GM11168 (cell line): Measurements from ENCODE around the gene MAL.
"Not testable (repeated sequence)": the region's sequence is repeated elsewhere in the genome, so short reads cannot be mapped to it uniquely, and the experiment has no call there.

Experiments
- in situ Hi-C: fragments of 300-500 bp; cut with MboI; formaldehyde crosslinking; loops from one replicate; pipeline ENCODE4 v1.12.0; 2022; ENCODE audit warnings: low sequenced_read_pairs; ENCODE audit not compliant: unreplicated experiment

Gene MAL

DNA sequence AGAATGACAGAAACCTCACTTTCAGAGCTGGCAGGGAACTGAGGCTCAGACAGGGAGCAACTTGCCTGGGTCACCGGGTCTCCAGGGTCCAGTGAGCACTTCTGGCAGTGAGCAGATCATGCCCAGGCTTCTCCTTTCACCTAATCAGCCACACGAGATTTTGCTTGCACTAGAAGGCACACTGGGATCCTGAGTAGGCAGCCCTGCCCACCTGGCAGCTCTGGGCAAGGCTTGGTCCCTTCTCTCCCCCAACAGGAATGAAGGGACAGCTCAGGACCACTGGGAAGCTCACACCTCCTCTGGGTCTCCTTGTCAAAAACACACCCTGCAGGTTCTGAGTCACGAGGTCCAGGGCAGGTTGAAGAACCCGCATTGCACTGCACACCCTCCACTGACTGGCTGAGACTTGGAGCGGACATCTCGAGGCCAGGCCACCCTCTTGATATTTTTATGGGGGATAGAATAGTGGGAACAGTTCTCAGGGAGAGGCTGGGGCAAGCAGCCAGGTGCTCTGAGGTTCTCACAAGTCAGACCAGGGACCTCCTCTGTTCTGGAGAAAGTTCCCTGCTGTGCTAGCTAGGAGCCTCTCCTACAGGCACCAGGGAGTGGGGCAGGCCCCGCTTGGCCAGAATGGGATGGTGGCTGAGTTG lies 5.7 kb downstream of the MAL start:
- in situ Hi-C loops = no loop called here

DNA sequence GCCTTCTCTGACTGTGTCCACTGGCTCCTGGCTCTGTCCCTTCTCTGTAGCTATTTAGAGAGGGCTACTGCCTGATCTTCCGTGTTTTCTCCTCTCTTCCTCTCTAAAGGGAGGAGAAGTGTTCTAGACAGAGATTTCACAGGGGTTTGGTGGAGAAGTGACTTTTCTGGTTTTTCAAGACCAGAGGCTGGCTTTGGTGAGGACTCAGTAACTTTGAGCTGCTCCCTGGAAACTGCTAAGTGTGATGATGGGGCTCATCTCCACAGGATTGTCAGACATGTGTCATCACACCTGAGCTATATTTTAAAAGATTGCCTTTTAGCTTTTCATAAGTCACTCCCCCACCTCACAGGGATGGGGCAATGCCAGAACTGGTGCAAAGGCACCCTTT lies 6.2 kb downstream of the MAL start:
- in situ Hi-C loops = no loop called here

DNA sequence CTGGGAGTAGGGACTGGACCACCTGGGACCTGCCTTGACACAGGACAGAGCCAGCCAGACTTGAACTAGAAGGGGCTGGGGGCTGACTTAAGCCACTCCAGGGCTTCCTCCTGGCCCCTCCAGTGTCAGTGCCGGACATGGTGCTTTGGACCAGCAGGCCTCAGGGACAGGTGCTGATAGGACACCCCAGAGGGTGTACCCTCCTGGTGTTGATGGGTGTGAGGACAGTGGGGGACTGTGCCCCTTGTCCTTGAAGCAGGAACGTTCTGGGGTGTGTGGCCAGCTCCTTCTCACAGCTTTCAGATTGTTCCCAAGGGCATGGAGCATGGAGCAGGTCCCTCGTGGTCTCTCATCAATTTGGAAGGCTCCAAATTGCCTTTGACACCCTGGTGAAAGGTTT lies 6.8 kb downstream of the MAL start:
- in situ Hi-C loops = no loop called here

DNA sequence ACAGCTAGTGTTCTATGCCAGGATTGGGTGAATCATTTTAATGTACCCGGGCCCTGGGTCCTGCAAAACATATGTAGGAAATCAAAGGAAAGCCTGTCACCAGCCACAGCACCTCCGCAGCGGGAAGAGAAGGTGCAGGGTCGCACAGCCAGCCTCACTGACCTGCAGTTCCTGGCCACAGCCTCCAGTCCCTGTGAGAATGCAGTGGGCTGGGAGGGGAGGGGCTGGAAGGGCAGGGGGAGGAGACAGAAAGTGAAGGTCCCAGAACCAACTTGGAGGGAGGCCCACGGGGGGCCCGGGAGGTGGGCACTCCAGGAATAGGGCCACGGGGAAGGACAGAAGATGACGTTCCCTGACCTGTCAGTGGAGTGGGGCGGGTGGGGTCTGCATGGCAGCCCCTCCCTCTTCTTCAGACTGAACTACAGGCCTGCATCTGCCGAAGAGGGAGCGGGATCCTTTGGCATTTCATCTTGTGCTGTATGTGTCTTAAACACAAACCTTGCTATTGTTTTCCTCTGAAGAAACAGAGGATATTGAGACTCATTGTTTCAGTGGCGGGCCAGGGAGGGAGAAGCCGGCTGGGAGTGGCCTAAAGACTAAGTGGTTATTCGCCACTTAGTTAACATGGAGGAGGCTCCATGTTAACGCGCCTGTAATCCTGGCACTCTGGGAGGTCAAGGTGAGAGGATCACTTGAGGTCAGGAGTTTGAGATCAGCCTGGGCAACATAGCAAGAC lies 7.5 kb downstream of the MAL start:
- in situ Hi-C loops = no loop called here

DNA sequence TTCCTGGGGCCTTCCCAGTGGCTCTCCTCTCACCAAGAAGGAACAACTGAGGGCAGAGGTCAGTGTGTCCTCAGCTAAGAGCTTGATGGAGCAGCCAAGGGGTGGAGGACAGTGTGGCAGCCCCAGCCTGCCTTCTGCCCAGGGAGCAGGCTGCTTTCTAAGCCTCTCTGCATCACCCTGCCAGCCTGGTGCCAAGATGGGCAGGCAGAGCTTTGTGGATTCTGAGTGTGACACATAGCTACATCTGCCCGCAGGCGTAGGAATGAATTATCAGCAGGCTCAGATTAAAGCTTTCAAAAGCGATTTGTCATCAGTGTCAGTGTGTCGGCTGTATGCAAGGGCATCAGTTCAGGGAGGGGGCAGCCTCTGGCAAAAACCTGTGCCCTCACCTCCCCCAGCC lies 8.7 kb downstream of the MAL start:
- in situ Hi-C loops = no loop called here

DNA sequence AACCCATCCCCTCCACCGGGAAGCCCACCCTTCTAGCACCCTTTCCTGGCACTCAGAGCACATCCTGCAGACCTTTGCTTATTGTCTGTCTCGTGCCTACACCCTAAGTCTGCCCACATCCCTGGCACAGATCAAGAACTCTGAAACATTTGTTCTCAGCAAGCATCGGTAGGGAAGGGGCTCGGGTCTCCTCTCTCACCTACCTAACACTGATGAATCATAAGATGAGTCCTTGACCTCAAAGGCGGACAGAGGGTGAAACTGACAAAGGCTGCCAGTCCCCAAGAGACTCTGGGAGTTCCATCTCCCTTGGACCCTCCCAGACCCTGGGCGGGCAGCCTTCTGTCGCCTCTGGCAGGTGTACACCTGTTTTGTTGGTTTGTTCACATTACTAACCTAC lies 9.3 kb downstream of the MAL start:
- in situ Hi-C loops = no loop called here

DNA sequence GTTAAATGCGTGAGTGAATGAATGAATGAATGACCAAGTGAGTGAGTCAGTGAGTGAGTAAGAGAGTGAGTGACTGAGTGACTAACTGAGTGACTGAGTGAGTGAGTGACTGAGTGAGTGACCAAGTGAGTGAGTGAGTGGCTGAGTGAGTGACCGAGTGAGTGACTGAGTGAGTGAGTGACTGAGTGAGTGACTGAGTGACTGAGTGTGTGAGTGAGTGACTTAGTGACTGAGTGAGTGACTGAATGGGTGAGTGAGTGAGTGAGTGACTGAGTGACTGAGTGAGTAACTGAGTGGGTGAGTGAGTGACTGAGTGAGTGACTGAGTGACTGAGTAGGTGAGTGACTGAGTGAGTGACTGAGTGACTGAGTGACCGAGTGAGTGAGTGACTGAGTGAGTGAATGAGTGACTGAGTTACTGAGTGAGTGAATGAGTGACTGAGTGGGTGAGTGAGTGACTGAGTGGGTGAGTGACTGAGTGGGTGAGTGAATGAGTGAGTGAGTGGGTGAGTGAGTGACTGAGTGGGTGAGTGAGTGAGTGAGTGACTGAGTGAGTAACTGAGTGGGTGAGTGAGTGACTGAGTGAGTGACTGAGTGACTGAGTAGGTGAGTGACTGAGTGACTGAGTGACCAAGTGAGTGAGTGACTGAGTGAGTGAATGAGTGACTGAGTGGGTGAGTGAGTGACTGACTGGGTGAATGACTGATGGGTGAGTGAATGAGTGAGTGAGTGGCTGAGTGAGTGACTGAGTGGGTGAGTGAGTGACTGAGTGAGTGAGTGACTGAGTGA lies 11.3 kb downstream of the MAL start:
- in situ Hi-C loops = no loop called here

DNA sequence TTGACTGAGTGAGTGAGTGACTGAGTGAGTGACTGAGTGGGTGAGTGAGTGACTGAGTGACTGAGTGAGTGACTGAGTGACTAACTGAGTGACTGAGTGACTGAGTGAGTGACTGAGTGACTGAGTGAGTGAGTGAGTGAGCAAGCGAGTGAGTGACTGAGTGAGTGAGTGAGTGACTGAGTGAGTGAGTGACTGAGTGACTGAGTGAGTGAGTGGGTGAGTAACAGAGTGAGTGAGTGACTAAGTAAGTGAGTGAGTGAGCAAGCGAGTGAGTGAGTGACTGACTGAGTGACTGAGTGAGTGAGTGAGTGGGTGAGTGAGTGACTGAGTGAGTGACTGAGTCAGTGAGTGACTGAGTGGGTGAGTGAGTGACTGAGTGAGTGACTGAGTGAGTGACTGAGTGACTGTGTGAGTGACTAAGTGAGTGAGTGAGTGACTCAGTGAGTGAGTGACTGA lies 11.9 kb downstream of the MAL start:
- in situ Hi-C loops = no loop called here

DNA sequence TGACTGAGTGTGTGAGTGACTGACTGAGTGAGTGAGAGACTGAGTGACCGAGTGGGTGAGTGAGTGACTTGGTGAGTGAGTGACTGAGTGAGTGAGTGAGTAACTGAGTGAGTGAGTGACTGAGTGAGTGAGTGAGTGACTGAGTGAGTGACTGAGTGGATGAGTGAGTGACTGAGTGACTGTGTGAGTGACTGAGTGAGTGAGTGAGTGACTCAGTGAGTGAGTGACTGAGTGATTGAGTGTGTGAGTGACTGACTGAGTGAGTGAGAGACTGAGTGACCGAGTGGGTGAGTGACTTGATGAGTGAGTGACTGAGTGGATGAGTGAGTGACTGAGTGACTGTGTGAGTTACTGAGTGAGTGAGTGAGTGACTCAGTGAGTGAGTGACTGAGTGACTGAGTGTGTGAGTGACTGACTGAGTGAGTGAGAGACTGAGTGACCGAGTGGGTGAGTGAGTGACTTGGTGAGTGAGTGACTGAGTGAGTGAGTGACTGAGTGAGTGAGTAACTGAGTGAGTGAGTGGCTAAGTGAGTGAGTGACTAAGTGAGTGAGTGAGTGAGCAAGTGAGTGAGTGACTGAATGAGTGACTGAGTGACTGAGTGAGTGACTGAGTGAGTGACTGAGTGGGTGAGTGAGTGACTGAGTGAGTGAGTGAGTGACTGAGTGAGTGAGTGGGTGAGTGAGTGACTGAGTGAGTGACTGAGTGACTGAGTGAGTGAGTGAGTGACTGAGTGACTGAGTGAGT lies 12.5 kb downstream of the MAL start:
- in situ Hi-C loops = not testable (repeated sequence)

DNA sequence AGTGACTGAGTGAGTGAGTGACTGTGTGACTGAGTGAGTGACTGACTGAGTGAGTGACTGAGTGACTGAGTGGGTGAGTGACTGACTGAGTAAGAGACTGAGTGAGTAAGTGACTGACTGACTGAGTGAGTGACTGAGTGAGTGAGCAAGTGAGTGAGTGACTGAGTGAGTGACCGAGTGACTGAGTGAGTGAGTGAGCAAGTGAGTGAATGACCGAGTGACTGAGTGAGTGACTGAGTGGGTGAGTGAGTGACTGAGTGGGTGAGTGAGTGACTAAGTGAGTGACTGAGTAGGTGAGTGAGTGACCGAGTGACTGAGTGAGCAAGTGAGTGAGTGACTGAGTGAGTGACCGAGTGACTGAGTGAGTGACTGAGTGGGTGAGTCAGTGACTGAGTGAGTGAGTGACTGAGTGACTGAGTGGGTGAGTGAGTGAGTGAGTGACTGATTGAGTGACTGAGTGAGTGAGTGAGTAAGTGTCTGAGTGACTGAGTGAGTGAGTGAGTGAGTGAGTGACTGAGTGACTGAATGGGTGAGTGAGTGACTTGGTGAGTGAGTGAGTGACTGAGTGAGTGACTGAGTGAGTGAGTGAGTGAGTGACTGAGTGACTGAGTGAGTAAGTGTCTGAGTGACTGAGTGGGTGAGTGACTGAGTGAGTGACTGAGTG lies 13.3 kb downstream of the MAL start:
- in situ Hi-C loops = no loop called here

DNA sequence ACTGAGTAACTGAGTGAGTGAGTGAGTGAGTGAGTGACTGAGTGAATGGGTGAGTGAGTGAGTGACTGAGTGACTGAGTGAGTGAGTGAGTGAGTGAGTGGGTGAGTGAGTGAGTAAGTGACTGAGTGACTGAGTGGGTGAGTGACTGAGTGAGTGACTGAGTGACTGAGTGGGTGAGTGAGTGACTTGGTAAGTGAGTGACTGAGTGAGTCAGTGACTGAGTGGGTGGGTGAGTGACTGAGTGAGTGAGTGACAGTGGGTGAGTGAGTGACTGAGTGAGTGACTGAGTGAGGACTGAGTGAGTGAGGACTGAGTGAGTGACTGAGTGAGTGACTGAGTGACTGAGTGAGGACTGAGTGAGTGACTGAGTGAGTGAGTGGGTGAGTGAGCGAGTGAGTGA lies 13.9 kb downstream of the MAL start:
- in situ Hi-C loops = no loop called here

DNA sequence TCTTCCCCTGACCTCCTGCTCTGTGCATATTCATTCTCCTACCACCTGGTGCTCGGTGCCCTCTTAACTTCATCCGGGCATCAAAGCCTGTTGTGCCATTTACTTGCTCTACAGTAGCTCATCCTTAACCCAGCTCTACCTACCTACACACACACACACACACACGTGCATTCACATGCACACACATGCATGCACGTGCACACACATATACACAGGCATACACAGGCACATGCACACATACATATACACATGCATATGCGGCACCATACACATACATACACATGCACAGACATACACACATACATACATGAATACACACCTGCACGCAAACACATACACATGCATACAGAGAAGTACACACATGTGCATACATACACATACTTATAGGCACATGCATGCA lies 14.5 kb downstream of the MAL start:
- in situ Hi-C loops = no loop called here

DNA sequence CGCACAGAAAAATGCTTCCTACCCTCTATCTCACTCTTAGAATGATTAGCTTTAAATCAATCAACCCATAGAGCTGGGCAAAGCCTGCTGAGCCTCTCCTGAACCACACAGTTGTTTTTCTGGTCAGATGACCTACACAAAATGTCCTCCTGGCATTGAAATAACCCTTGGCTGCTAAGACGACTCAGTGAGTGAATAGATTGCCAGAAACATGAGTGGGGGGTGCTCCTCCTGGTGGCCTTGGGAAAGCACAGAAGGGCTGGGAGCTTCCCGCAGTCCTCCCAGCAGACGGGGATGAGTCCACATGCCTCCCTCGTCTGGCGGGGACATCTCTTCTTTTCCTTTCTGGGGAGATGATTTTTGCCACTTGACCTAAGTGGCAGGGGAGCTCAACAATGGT lies 14.9 kb downstream of the MAL start:
- in situ Hi-C loops = no loop called here

DNA sequence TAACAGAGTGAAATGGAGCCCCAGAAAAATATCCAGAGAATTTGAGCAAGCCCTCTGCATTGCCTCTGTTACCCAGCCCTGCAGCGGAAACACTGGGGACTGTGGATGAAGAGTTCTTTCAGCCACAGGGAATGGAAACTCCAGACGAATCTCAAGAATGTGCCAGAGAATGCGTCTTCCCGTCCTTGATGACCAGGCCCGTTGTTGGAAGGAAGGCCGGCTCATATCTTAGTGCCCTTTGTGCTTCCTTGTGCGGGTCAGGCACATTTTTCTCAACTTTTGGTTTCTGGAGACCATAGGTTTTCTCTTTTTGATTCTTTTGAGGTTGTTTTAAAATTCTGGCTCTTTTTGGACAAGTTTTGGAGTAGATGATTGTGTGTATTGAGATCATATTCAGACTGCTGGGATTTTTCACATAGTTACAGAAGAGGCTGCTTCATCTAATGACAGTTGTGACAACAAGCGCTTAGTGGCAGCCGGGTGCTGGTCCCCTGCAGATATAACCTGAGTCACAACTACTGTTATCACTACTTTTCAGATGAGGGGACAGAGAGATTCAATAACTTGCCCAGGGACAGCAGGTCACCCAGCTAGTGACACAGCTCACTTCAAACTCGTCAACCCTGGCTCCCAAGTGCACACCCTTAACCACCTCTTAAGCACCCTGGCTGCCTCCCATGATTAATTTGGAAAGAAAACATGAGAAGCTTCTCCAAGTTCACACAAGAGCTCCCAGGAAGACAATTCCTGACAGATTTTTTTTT lies 15.7 kb downstream of the MAL start:
- in situ Hi-C loops = no loop called here

DNA sequence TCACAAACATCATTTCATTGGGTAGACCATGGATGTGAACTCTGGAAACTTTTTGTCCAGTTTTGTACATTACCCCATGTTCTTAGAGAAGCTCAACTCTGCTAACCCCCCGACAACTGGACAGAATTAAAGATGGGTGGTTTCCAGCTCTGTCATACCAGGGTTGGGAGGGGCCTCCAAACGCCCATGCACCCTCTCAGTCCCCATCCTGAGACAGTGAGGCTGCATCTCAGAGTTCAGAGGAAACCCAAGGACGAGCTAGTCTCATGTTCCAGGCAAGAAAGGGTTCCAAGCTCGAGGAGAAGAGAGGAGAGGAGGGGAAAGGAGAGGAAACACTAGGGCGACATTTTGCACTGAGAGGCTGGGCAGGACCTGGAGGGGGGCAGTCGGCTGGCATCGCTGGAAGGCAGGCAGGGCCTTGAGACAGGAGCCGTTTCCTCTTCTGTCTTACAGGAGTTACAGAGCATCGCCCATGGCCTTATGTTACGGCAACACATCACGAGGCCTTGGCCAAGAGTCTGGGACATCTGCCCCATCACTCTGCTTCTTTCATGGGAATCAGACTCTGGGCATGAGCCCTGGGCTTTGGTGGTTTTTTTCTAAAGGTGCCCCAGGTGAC lies 16.4 kb downstream of the MAL start:
- in situ Hi-C loops = no loop called here

DNA sequence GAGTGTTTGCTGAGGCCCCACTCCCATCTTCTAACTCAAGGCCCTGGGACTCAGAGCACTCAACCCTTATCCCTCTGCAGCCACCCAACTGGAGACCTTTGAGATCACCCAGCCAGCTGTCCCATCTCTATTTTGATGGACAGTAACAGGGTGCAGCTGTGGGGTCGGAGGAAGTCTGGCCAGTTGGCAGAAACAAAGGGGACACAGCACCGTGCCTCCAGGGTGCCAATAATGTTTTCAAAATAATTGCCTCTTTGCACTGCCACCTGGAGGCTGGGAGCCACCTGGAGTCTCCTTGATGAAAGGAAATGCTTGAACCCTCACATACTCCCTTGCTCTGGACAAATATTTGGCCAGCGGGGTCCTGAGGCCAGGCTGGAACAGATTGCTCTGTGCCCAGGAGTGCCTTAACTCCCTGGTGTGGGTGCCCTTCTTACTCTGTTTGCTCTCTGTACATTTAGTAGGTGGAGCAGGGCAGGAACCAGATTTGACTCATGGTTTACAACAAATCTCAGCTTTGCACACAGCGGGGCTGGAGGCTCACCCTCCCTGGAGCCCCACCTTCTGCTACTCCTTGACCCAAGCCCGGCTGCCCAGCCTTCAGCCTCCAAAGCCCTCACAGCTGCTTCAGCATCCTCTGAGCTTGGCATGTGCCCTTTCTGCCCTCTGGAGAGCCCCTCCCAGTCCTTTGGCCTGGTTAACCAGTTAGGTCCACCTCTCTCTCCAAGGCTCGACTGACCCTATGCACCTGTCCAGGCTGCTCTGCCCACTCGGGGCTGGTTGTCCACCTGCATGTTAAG lies 17.2 kb downstream of the MAL start:
- in situ Hi-C loops = no loop called here

DNA sequence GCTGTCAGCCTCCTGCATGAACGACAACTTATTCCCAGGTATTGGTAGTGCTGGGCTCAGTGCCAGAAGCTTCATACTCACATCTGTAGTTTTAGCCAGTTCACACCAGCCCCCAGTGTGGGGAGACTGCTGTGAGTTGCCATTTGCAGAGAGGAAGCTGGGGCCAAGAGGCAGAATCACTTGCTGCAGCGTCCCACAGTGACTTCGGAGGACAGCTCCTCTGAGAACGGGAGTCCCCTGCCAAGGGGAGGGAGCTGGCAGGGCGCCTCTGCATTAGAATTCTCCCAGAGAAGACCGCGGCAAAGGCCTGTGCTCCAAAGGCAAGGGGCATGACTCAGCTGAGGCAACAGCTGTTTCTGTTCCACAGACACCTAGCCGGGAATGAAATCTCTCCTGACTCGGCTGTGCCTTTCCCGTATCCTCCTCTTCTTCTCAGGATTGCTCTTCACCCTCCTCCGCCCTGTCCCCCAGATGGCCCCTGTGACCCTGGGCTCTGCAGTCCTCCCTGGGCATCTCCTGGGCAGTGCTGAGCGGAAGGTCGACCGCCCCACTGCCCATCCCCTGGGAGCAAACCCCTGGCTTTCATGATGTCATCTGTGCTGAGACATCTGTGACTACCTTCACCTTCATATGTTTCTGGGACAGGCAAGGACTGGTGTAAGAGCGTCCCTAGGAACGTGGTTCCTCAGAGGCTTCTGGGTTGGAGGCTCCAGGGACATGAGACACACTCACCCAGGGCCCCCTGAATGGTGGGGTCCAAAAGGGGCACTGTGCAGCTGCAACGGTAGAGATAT lies 18.0 kb downstream of the MAL start:
- in situ Hi-C loops = no loop called here
